Lung (tissue), 12 donors: ENCODE measurements around the gene SLC22A2. TPM values are rescaled to one million over a fixed set of nuclear protein-coding genes. Genes with fewer than 3 reads are reported as not detected.

Experiments
- ATAC-seq: fragments of 200-7000 bp; cut with Tn5 transposase; one replicate; pipeline ENCODE4 v1.9.1; 2020; ENCODE audit warnings: moderate number of reproducible peaks; ENCODE audit not compliant: insufficient read depth, low FRiP score
- DNase-seq, 3 donors: peaks; one replicate each; pipeline ENCODE4 v3.0.0-alpha.2; 2013 to 2017
- H3K27ac ChIP-seq, 2 donors: one replicate each; pipeline ENCODE4 v1.5.1; 2013; ENCODE audit warnings: mild to moderate bottlenecking in 2 of 2, moderate library complexity in 2 of 2, control low read depth in 1 of 2, inconsistent platforms in 1 of 2, low read depth in 1 of 2, low read length in 1 of 2
- H3K27me3 ChIP-seq, 3 donors: one replicate each; pipeline ENCODE4 v1.5.1; 2013; ENCODE audit warnings: low read length in 2 of 3; ENCODE audit not compliant: control insufficient read depth in 3 of 3, insufficient read depth in 3 of 3
- H3K36me3 ChIP-seq, 4 donors: one replicate each; pipeline ENCODE4 v1.5.1; 2013; ENCODE audit warnings: low read length in 4 of 4, mild to moderate bottlenecking in 1 of 4, moderate library complexity in 1 of 4; ENCODE audit not compliant: control insufficient read depth in 4 of 4, insufficient read depth in 4 of 4
- H3K4me1 ChIP-seq, 5 donors: one replicate each; pipeline ENCODE4 v1.5.1; 2013; ENCODE audit warnings: low read length in 5 of 5, mild to moderate bottlenecking in 2 of 5, moderate library complexity in 1 of 5; ENCODE audit not compliant: control insufficient read depth in 5 of 5, insufficient read depth in 5 of 5
- H3K4me3 ChIP-seq: one replicate; pipeline ENCODE4 v1.5.1; 2013; ENCODE audit warnings: mild to moderate bottlenecking, control low read depth, moderate library complexity
- H3K9ac ChIP-seq, 2 donors: one replicate each; pipeline ENCODE4 v1.5.1; 2013; ENCODE audit warnings: low read length in 2 of 2, control low read depth in 1 of 2; ENCODE audit not compliant: insufficient read depth in 1 of 2
- H3K9me3 ChIP-seq, 4 donors: one replicate each; pipeline ENCODE4 v1.5.1; 2013; ENCODE audit warnings: low read length in 3 of 4, mild to moderate bottlenecking in 1 of 4, moderate library complexity in 1 of 4; ENCODE audit not compliant: control insufficient read depth in 4 of 4, insufficient read depth in 3 of 4
- WGBS, 2 donors: extraction: QIAGEN DNeasy Blood & Tissue Kit; methylation state at CpG; one replicate each; pipeline ENCODE4 v1.1.7; 2013; 5-methylcytosine and 5-hydroxymethylcytosine counted together
- polyA plus RNA-seq, 2 donors: library from polyadenylated mRNA; stranded (reverse); fragments of 200-250 nt; gene quantifications; one replicate each; pipeline ENCODE4 v1.2.1, GENCODE V29; 2013
- total RNA-seq, 2 donors: library from RNA; depleted of rRNA in 1 of 2; stranded (reverse); fragments of >200 nt in 1 of 2; gene quantifications; one replicate each; pipeline ENCODE4 v1.2.1, GENCODE V29; 2014 to 2021
- TF ChIP-seq, protein P1 (sequence below): IDR thresholded peaks from 2 replicates; pipeline ENCODE4 v1.5.1; 2012; ENCODE audit warnings: mild to moderate bottlenecking; ENCODE audit errors: control extremely low read depth, extremely low read depth
- donor health status: control.
- donor health status: control.
- donor health status: Bipolar disorder and iron deficiency.
- donor health status: healthy.
- donor health status: DM: yes; HTN: yes; CAD: no.

Gene SLC22A2
- total and polyA plus RNA-seq, 4 donors: not detected

DNA sequence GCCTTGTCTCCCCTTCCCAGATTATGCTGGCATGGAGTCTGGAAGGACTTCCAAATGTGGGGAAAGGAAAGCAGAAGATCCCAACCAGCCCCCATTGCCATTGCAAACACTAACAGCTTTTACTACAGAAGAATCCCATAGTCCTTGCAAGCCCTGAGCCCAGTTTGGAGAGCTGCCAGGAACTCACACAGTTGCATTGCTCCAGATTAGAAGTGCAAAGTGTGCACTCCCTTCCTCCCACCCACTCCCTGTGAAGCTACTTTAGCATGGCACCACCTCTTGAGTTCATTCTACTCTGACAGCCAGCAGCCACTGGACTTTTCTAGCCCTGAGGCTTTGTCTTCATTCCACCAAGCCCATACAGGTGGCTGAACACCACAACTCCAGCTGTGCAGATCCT is 67.6 kb downstream of the SLC22A2 start:
- TF ChIP-seq, protein P1, sequence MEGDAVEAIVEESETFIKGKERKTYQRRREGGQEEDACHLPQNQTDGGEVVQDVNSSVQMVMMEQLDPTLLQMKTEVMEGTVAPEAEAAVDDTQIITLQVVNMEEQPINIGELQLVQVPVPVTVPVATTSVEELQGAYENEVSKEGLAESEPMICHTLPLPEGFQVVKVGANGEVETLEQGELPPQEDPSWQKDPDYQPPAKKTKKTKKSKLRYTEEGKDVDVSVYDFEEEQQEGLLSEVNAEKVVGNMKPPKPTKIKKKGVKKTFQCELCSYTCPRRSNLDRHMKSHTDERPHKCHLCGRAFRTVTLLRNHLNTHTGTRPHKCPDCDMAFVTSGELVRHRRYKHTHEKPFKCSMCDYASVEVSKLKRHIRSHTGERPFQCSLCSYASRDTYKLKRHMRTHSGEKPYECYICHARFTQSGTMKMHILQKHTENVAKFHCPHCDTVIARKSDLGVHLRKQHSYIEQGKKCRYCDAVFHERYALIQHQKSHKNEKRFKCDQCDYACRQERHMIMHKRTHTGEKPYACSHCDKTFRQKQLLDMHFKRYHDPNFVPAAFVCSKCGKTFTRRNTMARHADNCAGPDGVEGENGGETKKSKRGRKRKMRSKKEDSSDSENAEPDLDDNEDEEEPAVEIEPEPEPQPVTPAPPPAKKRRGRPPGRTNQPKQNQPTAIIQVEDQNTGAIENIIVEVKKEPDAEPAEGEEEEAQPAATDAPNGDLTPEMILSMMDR: no peak
- H3K4me1 ChIP-seq: no peaks in the 10 kb centered on the region
- peak; percentile 18 to 59 (median 25) for DNase-seq

DNA sequence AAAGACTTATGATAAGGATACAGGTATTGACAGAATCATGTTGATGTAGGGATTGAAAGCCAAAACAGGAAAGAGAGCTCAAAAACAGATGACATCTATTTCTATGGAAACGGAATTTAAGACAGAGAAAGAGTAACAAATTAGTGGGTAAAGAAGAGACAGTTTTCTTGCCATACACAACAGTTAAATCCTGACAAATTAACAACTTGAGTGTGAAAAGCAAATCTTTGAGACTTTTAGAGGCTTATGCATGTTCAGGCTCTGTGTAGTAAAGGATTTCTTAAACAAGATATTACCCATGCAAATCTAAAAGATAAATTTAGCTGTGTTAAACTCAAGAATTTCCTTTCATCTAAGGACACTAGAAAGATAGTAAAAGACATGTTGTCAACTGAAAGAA is 68.5 kb downstream of the SLC22A2 start:
- Histone ChIP-seq H3K4me3 (no peak overlapping the region), H3K36me3 (no peaks in the 10 kb centered on the region), H3K9ac (no peak overlapping the region), H3K4me1 (no peaks in the 10 kb centered on the region), H3K27ac (no peak overlapping the region), H3K9me3 (peaks cover 0 to 9% (median 4%) of the 10 kb centered on the region in 4 donors), H3K27me3 (no peaks in the 10 kb centered on the region)
- ATAC-seq: no peak
- no peak for DNase-seq
- TF ChIP-seq, protein P1: no peak
- WGBS, 2 donors: 69 to 85% methylated on average over 1 of the region's 1 CpG

More for the DNA sequence above, 67.6 kb downstream of the SLC22A2 start:
- Histone ChIP-seq H3K4me3 (no peak overlapping the region), H3K27me3 (no peaks in the 10 kb centered on the region), H3K27ac (no peak overlapping the region), H3K9ac (no peak overlapping the region), H3K36me3 (no peaks in the 10 kb centered on the region), H3K9me3 (peaks cover 0 to 9% (median 4%) of the 10 kb centered on the region in 4 donors)
- no peak for ATAC-seq

DNA sequence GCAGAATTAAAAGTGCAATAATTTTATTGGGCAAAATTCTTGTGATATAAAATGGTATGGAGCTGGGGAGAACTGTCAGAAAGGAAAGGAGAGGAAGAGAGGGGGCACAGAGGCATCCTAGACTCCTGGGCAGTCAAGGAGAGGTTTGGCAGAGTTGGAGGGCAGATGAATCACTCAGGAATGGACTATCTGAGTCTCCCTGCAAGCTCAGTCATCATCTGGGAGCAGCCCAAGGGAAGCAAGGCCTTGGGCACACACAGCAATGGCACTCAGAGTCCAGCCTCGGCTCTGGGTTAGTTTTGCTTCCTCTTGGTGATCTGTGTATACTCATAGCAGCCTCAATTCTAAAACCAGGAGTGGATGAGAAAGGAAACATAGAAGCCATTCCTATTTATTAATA is 69.8 kb downstream of the SLC22A2 start:
- no peaks in the 10 kb centered on the region for H3K36me3 ChIP-seq
- no peak overlapping the region for H3K27ac ChIP-seq
- no peaks in the 10 kb centered on the region for H3K4me1 ChIP-seq
- TF ChIP-seq, protein P1: no peak
- no peak overlapping the region for H3K4me3 ChIP-seq
- ATAC-seq (no peak), DNase-seq (no peak)
- H3K9me3 ChIP-seq: peaks cover 0 to 9% (median 3%) of the 10 kb centered on the region in 4 donors
- WGBS, 2 donors: 80 to 94% methylated on average over 1 of the region's 1 CpG
- no peak overlapping the region for H3K9ac ChIP-seq
- no peaks in the 10 kb centered on the region for H3K27me3 ChIP-seq

DNA sequence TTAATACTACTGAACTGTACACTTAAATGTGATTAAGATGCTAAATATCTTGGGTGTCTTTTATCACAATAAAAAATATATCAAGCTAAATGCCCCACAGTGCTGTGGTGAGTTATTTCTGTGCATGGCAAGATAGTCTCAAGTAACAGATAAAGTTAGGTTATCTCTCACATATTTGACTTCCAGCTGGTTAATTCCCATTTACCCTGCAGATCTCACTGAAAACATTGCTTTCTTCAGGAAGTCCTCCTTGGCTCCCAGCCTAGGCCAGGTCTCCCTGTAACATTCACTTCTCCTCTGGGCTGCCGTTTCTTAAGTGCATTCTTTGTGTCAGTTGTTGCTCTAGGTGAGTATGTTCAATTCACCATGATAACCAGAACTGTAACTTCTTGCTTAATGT is 77.9 kb downstream of the SLC22A2 start:
- Histone ChIP-seq H3K9me3 (no peaks in the 10 kb centered on the region), H3K4me3 (no peak overlapping the region), H3K4me1 (peaks cover 0 to 4% (median 0%) of the 10 kb centered on the region in 5 donors), H3K9ac (no peak overlapping the region), H3K36me3 (no peaks in the 10 kb centered on the region), H3K27ac (no peak overlapping the region), H3K27me3 (no peaks in the 10 kb centered on the region)
- no peak for ATAC-seq
- DNase-seq: no peak
- 40 to 81% methylated on average over 1 of the region's 1 CpG for WGBS, 2 donors
- TF ChIP-seq, protein P1: no peak
